GM19397 (cell line): ENCODE measurements around the gene SHOX.
"Not testable (repeated sequence)": the region's sequence is repeated elsewhere in the genome, so short reads cannot be mapped to it uniquely, and the experiment has no call there.

Experiments
- ATAC-seq: cut with Tn5 transposase; IDR thresholded peaks from one replicate; pipeline ENCODE4 v1.9.1; 2021; ENCODE audit warnings: mild to moderate bottlenecking, moderate library complexity; ENCODE audit not compliant: unreplicated experiment

The SHOX gene

GRCh38 chrX:630612-631496 lies at the start of gene SHOX:
SHOX (plus strand) TSS chrX:630791; CDS start chrX:630898, 107 bp downstream.
- no peak for ATAC-seq

GRCh38 chrX:581066-581465 lies 49.5 kb upstream of the SHOX start:
- no peak for ATAC-seq

- no peak for ATAC-seq
Observed at GRCh38 chrX:581720-582298, 48.8 kb upstream of the SHOX start.

GRCh38 chrX:584572-584971 lies 46.0 kb upstream of the SHOX start:
- no peak for ATAC-seq

GRCh38 chrX:585115-585808 lies 45.3 kb upstream of the SHOX start:
- ATAC-seq, result no peak

- no peak for ATAC-seq
Observed at GRCh38 chrX:586351-586750, 44.2 kb upstream of the SHOX start.

- ATAC-seq, result not testable (repeated sequence)
Observed at GRCh38 chrX:589261-589660, 41.3 kb upstream of the SHOX start.

- ATAC-seq, result no peak
Observed at GRCh38 chrX:590693-591404, 39.7 kb upstream of the SHOX start.

- ATAC-seq, result no peak
Observed at GRCh38 chrX:599837-600715, 30.5 kb upstream of the SHOX start.

- ATAC-seq, result not testable (repeated sequence)
Observed at GRCh38 chrX:603029-603428, 27.6 kb upstream of the SHOX start.

- ATAC-seq, result not testable (repeated sequence)
Observed at GRCh38 chrX:604616-605015, 26.0 kb upstream of the SHOX start.

- ATAC-seq, result not testable (repeated sequence)
Observed at GRCh38 chrX:608088-608487, 22.5 kb upstream of the SHOX start.

GRCh38 chrX:614136-614535 lies 16.5 kb upstream of the SHOX start:
- ATAC-seq, result no peak

GRCh38 chrX:617401-617800 lies 13.2 kb upstream of the SHOX start:
- ATAC-seq, result no peak

- no peak for ATAC-seq
Observed at GRCh38 chrX:617891-618290, 12.7 kb upstream of the SHOX start.

- not testable (repeated sequence) for ATAC-seq
Observed at GRCh38 chrX:618304-618703, 12.3 kb upstream of the SHOX start.

GRCh38 chrX:618761-619450 lies 11.7 kb upstream of the SHOX start:
- ATAC-seq, result no peak

GRCh38 chrX:619451-619811 lies 11.2 kb upstream of the SHOX start:
- ATAC-seq, result no peak

- no peak for ATAC-seq
Observed at GRCh38 chrX:619812-620531, 10.6 kb upstream of the SHOX start.
